Hematopoietic multipotent progenitor cell treated with erythropoietin and hydrocortisone succinate and interleukin-3 and kit ligand, for 17 days (in vitro differentiated cells): ENCODE measurements around the gene SHISA6.

Experiments
- DNase-seq: peaks from one replicate; pipeline ENCODE4 v3.0.0-alpha.2; 2015; ENCODE audit warnings: low spot score

Gene SHISA6

DNA sequence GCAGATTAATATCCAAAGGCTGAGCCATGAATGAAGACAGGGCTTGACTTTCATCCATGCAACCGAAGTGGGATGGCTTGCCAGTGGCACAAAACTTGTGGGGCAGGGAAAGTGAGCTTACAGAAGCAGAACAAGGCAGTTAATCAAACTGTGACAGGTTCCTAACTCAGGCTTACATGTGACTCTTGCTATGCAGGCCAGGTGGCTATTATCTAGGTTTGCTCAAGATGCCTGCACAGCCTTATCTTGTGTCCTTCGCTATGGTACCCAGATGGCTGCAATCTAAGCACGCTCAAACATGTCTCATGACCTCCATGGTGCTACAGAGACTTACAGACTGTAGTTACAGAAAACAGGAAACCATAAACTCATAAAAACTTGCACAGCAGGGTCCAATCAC lies 348.7 kb downstream of the SHISA6 start:
- DNase-seq = no peak

DNA sequence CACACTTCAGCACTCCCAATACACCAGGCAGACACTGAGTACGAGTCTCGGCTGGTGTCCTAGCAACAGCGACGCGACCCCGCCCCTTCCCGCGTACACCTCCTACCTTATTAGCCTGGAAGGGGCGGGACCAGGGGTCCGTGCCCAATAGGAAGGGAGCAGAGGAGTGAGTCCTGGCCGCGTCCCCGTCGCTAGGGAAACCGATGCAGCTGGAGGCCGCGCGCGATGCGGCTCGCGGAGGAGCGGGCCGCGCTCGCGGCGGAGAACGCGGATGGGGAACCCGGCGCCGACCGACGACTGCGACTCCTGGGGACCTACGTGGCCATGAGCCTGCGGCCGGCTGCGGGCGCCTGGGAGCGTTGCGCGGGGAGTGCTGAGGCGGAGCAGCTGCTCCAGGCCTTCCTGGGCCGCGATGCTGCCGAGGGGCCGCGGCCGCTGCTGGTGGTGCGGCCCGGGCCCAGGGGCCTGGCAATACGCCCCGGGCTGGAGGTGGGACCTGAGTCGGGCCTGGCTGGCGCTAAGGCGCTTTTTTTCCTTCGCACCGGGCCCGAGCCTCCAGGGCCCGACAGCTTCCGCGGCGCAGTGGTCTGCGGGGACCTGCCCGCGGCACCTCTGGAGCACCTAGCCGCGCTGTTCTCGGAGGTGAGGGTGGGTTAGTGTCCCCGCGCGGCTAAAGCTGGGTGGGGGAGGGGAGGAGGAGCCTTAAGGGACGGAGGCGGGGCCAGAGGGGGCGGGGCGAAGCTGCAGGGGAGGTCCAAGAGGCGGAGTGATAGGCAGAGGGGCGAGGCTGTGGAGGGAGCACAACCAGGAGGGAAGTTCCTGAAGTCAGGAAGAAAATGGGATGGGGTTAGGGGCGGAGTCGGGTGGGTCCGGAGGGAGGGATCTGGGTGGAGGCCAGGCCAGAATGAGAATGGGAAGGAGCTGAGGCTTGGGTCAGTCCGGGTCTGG lies 357.5 kb downstream of the SHISA6 start, which contains the start of gene DNAH9:
TSS of gene DNAH9 (plus strand) at position 197 of the 948 bp plus-strand sequence. CDS start at position 226, 29 bp downstream.
- DNase-seq = no peak

DNA sequence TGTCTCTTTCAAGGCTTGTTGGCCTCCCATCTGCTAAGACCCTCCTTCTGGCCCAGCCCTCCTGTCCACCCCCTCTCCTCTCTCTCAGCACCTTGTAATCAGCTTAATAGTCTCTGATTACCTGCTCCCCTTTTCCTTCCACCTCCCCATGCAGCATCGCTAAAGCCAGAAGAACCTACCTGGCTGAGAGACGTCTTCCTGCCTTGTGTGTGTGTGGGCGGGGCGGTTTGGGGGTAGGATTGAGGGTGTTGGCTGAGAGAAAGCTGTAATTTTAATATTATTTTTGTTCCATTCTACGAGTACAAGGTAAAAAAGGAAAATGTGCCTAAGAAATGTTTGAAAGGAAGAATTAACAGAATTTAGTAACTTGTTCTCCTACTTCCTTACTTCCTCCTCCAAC lies 360.6 kb downstream of the SHISA6 start:
- DNase-seq = no peak

DNA sequence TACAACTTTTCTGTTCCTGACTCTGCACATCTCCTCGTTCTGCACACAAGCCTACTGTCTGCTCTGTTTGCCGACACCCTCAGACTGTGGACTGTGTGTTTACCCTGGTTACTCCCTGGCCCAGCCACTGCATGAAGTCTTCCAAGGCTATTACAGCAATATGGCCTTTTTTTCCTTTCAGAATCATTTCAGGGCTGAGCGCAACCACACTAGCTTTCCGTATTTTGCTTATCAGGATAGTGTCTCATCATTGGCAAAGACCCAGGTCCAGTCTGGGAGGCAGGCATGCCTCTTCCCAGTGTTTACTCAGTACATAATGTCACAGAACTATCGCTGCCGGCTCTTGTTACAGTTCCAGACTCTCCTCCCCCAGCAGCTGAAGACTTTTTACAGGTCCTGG lies 367.4 kb downstream of the SHISA6 start:
- no peak for DNase-seq

DNA sequence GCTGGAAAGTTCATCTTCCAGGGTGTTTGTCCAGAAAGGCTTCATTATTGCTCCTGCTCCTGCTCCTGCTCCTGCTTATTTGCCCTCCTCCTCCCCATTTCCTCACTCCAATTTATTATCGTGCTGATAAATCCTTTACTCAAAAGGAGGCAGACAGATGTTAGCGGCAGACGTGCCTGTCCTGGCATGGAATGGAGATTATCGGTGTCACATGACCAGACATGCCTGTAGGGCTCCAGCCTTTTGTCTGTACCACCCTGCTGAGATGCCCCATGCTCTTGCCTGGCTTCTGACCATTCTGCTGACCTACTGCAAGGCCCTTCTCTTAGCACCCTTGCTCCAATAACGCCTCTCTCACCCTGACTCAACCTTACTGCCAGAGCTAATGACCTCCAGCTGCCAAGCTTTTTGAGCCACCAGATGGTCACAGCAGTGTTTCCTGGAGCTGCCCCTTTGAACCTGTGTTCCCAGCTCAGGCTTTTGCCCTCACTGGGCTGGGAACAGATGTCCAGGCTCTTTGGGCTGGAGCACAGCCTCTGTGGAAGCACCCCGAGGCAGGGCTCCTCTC lies 370.1 kb downstream of the SHISA6 start:
- DNase-seq = no peak

DNA sequence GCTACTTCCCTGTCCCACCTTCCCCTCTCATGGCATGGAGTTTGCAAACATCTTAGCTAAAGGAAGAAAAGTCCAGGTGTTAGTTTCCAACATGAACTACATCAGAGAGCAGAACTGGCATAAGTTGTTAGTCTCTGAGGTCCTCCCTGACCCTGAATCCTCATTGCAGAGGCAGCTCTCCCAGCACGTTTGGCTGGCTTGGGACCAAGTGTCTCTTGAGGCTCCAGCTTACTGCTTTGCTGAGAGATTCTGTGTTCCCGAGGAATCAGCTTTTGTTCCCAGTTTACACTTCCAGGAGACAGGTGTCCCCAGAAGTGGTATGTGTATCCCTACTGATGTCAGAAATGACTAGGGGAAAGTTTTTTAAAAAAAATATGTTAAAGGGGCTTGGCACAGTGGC lies 371.9 kb downstream of the SHISA6 start:
- DNase-seq = no peak
